ENCODE data around the gene STRIT1.

GRCh38 chr3:155254445-155254844, 39.0 kb downstream of the STRIT1 start:
- no peak for TF ChIP-seq CTCF (IDR thresholded peaks at IDR 0.05)
- no peak for TF ChIP-seq POLR2A (IDR thresholded peaks at IDR 0.05)
- no peak for TF ChIP-seq POLR2AphosphoS5 (IDR thresholded peaks at IDR 0.05)

Measured in stomach (tissue), 4 donors.